Gastroesophageal sphincter (tissue), 4 donors: ENCODE results near the gene PRKCZ. TPM values are rescaled to one million over a fixed set of nuclear protein-coding genes. Genes with fewer than 3 reads are reported as not detected.

ENCODE experiments used
- ATAC-seq: fragments of 150-250 bp; one replicate; pipeline ENCODE4 v1.9.1; 2016; ENCODE audit warnings: mild to moderate bottlenecking, moderate library complexity
- H3K27ac ChIP-seq, 4 donors: fragments of 200-600 bp; sonication (generic) in 3 of 4; 1 replicate in 3 of 4; 2 replicates in 1 of 4; pipeline ENCODE4 v1.5.1; 2016 to 2019
- H3K27me3 ChIP-seq: fragments of 200-600 bp; sonication (generic); one replicate; pipeline ENCODE4 v1.5.1; 2019
- H3K36me3 ChIP-seq, 2 donors: fragments of 200-600 bp; sonication (generic); one replicate each; pipeline ENCODE4 v1.5.1; 2019; ENCODE audit warnings: control low read depth in 1 of 2
- H3K4me1 ChIP-seq, 3 donors: fragments of 200-600 bp; sonication (generic); 1 replicate in 2 of 3; 2 replicates in 1 of 3; pipeline ENCODE4 v1.5.1; 2016 to 2019; ENCODE audit warnings: control low read depth in 2 of 3
- H3K4me3 ChIP-seq, 2 donors: fragments of 200-600 bp; sonication (generic); one replicate each; pipeline ENCODE4 v1.5.1; 2019; ENCODE audit warnings: mild to moderate bottlenecking in 1 of 2, moderate library complexity in 1 of 2
- H3K9me3 ChIP-seq, 3 donors: fragments of 200-600 bp; sonication (generic); one replicate each; pipeline ENCODE4 v1.5.1; 2017 to 2019; ENCODE audit warnings: control low read depth in 2 of 3
- CTCF ChIP-seq, 4 experiments: fragments of 200-600 bp in 2 of 4; fragments of 450-650 bp in 2 of 4; sonication (generic) in 1 of 4; IDR thresholded peaks; one replicate each; pipeline ENCODE4 v1.5.1; 2017 to 2019; ENCODE audit warnings: antibody characterized with exemption in 4 of 4, mild to moderate bottlenecking in 2 of 4, moderate library complexity in 2 of 4
- EP300 ChIP-seq: sonication (generic); formaldehyde crosslinking; IDR thresholded peaks from one replicate; pipeline ENCODE4 v1.6.1; 2017; ENCODE audit warnings: antibody characterized with exemption, mild to moderate bottlenecking
- POLR2A ChIP-seq, 2 donors: fragments of 450-650 bp; IDR thresholded peaks; one replicate each; pipeline ENCODE4 v1.6.1; 2017; ENCODE audit warnings: antibody characterized with exemption in 2 of 2, mild to moderate bottlenecking in 2 of 2, moderate library complexity in 1 of 2
- POLR2AphosphoS5 ChIP-seq: sonication (generic); formaldehyde crosslinking; IDR thresholded peaks from one replicate; pipeline ENCODE4 v1.6.1; 2017; ENCODE audit warnings: antibody characterized with exemption
- WGBS, 2 donors: methylation state at CpG; one replicate each; pipeline ENCODE4 v1.1.5; 2018; ENCODE audit warnings: low coverage in 1 of 2; 5-methylcytosine and 5-hydroxymethylcytosine counted together
- total RNA-seq, 4 donors: library from RNA; depleted of rRNA; stranded (reverse); fragments of >200 nt; gene quantifications; one replicate each; pipeline ENCODE4 v1.1.0, GENCODE V29; 2016

PRKCZ gene
- total RNA-seq, 4 donors from 2014 or later, result 2.4 to 3.8 (median 2.9) TPM

GRCh38 chr1:2175681-2176454, 125.7 kb downstream of the PRKCZ start:
- TF ChIP-seq POLR2A (IDR thresholded peaks at IDR 0.05) (no peak), CTCF (IDR thresholded peaks at IDR 0.05) (no peak), POLR2AphosphoS5 (no peak), EP300 (no peak)
- Histone ChIP-seq H3K4me1 (peaks cover 0 to 13% (median 0%) of the 10 kb centered on the region in 3 donors), H3K36me3 (peaks cover 0 to 11% of the 10 kb centered on the region in 2 donors), H3K27me3 (no peaks in the 10 kb centered on the region), H3K9me3 (no peaks in the 10 kb centered on the region), H3K27ac (no peak overlapping the region), H3K4me3 (no peak overlapping the region)
- ATAC-seq, result no peak
- 75% methylated on average over 14 of the region's 42 CpGs; no CpG with 5 or more reads in 1 of the 2 donors for WGBS, 2 donors

GRCh38 chr1:2176615-2177014, 126.4 kb downstream of the PRKCZ start:
- ATAC-seq, result no peak
- H3K27me3 ChIP-seq, result no peaks in the 10 kb centered on the region
- H3K9me3 ChIP-seq, result no peaks in the 10 kb centered on the region
- peaks cover 0 to 13% (median 0%) of the 10 kb centered on the region in 3 donors for H3K4me1 ChIP-seq
- 61 to 95% methylated on average over 2 to 4 of the region's 10 CpGs for WGBS, 2 donors
- TF ChIP-seq EP300 (no peak), POLR2AphosphoS5 (no peak), CTCF (IDR thresholded peaks at IDR 0.05) (no peak), POLR2A (IDR thresholded peaks at IDR 0.05) (no peak)
- H3K4me3 ChIP-seq, result no peak overlapping the region
- H3K27ac ChIP-seq, result no peak overlapping the region
- H3K36me3 ChIP-seq, result peaks cover 0 to 11% of the 10 kb centered on the region in 2 donors

- no CpG with 5 or more reads among the region's 21 CpGs for WGBS, 2 donors
- H3K36me3 ChIP-seq, result peaks cover 0 to 11% of the 10 kb centered on the region in 2 donors
- no peak overlapping the region for H3K4me3 ChIP-seq
- no peak for TF ChIP-seq CTCF (IDR thresholded peaks at IDR 0.05)
- TF ChIP-seq POLR2A (IDR thresholded peaks at IDR 0.05), result no peak
- no peak for TF ChIP-seq POLR2AphosphoS5
- TF ChIP-seq EP300, result no peak
- H3K4me1 ChIP-seq, result peaks cover 0 to 13% (median 0%) of the 10 kb centered on the region in 3 donors
- no peaks in the 10 kb centered on the region for H3K9me3 ChIP-seq
- no peaks in the 10 kb centered on the region for H3K27me3 ChIP-seq
- ATAC-seq, result no peak
- no peak overlapping the region for H3K27ac ChIP-seq
Measured at GRCh38 chr1:2177541-2177940, 127.3 kb downstream of the PRKCZ start.

- ATAC-seq, result no peak
- TF ChIP-seq POLR2AphosphoS5, result no peak
- TF ChIP-seq POLR2A (IDR thresholded peaks at IDR 0.05), result no peak
- TF ChIP-seq EP300, result no peak
- no peak for TF ChIP-seq CTCF (IDR thresholded peaks at IDR 0.05)
- Histone ChIP-seq H3K9me3 (no peaks in the 10 kb centered on the region), H3K27ac (no peak overlapping the region), H3K36me3 (peaks cover 0 to 11% of the 10 kb centered on the region in 2 donors), H3K4me3 (no peak overlapping the region), H3K27me3 (no peaks in the 10 kb centered on the region), H3K4me1 (peaks cover 0 to 13% (median 0%) of the 10 kb centered on the region in 3 donors)
- 50% methylated on average over 1 of the region's 18 CpGs; no CpG with 5 or more reads in 1 of the 2 donors for WGBS, 2 donors
Measured at GRCh38 chr1:2177946-2178538, 127.8 kb downstream of the PRKCZ start.
